GM12801 (cell line): ENCODE data around the gene TMEM150B.

Experiments used
- TF ChIP-seq, protein P1 (sequence below): IDR thresholded peaks from one replicate; pipeline ENCODE4 v1.5.1; 2011; ENCODE audit warnings: control low read depth; ENCODE audit not compliant: insufficient read length; ENCODE audit errors: extremely low read depth

The TMEM150B gene

DNA sequence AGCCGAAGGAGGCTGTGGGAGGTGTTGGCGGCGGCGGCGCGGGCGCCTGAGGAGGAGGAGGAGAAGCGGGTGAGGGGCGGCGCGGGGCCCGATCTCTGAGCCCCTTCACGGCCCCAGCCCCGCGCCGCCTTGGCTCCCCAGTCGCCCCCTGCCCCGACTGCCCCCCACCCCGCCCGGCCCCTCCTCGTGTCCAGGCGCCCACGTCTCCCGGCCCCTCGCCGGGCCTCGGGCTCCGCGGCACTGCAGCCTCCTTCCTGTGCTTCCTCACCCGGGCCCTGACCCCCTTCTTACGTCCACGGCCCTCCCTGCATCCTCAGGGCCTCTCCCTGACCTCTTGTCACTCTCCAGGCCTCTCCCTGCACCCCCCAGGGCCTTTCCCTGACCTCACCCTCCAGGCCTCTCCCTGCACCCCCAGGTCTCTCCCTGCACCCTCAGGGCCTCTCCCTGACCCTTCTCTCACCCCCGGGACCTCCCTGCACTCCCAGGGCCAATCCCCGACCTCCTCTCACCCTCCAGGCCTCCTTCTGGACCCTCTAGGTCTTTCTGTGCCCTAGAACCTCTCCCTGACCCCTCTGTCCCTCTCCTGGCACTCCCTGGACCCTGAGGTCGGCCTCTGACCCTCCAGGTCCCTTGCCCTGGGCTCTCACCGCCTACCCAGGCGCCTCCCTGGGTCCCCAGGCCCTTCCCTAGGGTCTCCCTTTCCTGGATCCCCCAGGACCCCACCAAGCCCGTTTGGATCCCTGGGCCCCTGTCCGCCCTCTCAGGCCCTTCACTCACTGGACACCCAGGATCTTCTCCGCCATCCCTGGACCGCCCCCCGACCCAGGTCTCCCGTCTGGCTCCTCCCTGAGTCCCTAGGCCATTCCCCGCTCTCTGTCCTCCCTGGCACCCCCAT, 15.0 kb upstream of the TMEM150B start:
- TF ChIP-seq, protein P1, sequence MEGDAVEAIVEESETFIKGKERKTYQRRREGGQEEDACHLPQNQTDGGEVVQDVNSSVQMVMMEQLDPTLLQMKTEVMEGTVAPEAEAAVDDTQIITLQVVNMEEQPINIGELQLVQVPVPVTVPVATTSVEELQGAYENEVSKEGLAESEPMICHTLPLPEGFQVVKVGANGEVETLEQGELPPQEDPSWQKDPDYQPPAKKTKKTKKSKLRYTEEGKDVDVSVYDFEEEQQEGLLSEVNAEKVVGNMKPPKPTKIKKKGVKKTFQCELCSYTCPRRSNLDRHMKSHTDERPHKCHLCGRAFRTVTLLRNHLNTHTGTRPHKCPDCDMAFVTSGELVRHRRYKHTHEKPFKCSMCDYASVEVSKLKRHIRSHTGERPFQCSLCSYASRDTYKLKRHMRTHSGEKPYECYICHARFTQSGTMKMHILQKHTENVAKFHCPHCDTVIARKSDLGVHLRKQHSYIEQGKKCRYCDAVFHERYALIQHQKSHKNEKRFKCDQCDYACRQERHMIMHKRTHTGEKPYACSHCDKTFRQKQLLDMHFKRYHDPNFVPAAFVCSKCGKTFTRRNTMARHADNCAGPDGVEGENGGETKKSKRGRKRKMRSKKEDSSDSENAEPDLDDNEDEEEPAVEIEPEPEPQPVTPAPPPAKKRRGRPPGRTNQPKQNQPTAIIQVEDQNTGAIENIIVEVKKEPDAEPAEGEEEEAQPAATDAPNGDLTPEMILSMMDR, result no peak

DNA sequence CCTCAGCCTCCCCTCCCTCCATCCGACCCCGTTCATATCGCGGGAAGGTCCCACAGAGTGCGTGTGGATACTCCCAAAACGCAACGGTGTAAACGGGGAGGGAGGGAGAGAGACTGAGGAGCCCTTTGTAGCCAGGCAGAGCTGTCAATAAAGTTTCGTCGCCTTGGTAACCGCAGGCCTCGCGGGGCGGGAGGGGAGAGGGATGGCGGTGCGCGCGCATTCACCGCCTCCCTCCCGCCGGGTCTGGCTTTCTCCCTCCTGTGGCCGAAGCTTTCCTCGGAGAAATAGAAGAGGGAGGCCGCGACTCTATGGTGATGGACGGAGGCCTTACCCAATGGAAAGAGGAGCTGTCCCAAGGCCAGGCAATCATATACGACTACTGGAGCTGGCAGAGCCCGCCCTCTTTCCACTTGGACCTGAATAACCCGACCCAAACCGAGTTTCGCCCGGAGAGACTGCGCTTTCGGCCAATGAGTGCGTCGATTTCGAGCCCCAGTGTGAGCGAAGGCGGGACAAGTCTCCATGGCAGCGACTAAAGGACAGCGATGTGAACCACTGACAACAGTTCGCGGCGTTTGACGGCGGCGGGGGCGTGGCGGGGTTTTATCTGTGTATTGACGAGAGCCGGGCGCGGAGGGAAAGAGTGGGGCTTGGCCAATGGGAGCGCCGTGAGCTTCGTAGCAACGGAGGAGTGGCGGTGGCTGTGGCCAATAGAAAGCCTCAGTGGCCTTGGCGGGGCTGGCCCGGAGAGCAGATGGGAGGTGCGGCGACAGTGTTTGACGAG, 14.2 kb upstream of the TMEM150B start, which contains the start of gene KMT5C:
TSS of gene KMT5C (plus strand) at position 772 of the 784 bp plus-strand sequence. CDS start 2,061 bp downstream, outside the sequence.
- TF ChIP-seq, protein P1, result no peak

DNA sequence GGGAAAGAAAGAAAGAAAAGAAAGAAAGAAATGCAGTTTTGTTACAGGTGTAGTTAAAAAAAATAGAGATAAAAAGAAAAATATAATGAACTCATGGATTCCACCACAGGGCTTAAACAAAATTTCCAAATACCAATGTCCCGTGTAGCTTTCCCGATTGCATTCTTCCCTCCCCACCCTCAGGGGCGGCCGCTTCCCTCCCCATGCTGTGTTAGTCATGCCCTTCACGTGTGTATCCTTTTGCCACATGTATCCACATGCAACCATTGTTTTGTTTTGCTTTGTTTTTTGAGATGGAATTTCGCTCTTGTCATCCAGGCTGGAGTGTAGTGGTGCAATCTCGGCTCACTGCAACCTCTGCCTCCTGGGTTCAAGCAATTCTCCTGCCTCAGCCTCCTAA, 11.0 kb upstream of the TMEM150B start:
- TF ChIP-seq, protein P1, result no peak

DNA sequence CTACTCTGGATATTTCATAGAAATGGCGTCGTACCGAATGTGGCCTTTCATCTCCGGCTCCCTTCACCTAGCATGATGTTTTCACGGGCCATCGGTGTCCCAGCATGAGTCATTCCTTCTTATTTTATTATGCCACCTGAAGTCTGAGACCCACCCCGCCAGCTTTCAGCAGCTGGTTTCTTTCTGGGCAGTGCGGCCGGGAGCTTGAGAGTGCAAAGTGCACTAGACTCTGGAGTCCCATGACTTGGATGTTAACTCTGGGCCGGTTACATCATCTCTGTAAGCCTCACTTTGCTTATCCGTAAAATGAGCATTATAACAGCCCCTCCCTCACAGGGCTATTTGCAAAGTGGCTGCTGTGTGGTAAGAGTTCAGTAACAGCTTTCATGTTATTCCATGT, 8.7 kb upstream of the TMEM150B start:
- TF ChIP-seq, protein P1, result no peak

DNA sequence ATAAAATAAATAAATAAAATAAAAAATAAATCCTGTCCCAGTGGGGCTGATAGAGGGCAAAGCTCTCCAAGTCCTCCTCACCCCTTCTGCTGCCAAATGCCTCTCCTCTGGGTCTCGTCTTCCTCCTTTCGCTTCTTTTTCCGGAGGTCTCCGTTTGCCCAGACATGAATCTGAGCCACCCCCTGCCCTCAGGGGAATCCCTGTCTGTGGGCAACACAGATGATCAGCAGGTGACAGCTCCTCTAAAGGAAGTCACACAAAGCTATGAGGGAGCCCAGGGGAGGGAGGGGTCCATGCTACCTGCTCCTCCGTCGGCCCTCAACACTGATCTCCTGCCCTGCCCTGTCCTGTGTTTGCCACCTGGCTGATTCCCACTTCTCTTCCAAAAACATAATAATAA, 479 bp downstream of the TMEM150B start:
- TF ChIP-seq, protein P1, result no peak

DNA sequence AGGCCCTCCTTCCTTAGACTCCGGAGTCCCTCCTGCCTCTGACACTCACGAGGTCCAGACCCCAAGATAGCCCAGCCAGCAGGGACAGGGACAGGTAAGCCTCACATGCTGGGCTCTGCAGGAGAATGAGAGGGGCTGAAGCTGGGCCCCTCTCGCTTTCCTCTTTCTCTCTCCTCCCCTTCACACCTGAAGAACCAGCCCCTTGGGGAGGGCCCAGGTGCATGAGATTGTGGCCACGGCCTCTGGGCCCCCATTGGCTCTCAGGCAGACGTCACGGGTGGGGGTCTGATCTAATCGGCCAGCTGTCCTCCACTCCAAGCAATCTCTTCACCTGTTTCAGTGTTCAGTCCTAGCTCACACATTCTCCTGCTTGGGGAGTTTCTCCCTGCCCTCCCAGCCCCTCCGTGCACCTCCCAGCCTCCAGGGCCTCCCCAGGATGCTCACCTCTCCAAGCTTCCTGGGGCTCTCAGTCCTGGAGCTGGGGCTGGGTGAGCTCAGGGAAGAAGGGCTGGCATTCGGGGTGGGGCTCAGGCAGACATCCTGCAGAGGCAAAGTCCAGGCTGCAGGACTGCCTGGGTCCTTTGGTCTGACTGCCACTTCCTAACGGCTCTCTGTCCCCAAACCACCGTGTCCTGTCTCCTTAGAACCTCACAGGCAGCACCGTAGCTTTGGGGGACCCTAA, 2.8 kb downstream of the TMEM150B start:
- TF ChIP-seq, protein P1, result no peak
